ENCODE data around the gene CCDC68. TPM values are rescaled to one million over a fixed set of nuclear protein-coding genes. Genes with fewer than 3 reads are reported as not detected.

CCDC68 gene
- total RNA-seq, 1 experiment from 2014 or later = 6.9 TPM

DNA sequence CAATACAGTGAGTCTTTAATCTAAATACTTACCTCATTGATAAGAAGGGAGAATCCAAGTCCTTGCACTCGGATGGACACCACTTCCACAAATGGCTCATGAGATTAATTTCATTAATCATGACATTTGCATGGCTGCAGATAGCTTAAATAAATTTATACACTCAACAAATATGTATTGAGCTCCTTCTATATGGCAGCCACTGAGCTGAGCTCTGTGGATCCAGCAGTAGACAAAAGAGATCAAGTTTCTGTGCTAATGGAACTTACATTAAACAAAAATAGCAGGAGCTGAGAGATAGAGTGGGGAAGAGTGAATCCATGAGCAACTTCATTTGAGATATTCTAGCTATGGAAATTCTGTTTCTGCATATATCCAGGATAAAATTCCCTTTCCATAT, 86.6 kb downstream of the CCDC68 start:
- Histone ChIP-seq H3K27me3 (replicated peaks; ENCODE audit: control insufficient read depth, insufficient read depth, low read length) (no peaks in the 10 kb centered on the region), H3K4me1 (no peaks in the 10 kb centered on the region), H3K36me3 (ENCODE audit: control insufficient read depth, insufficient read depth, low read length) (no peaks in the 10 kb centered on the region), H3K4me3 (ENCODE audit: low read depth, low read length) (no peak overlapping the region), H3K9me3 (no peaks in the 10 kb centered on the region)
- Mint-ChIP-seq H3K9me3 (ENCODE audit: unreplicated experiment) (no peaks in the 10 kb centered on the region), H3K4me3 (ENCODE audit: unreplicated experiment) (no peak overlapping the region), H3K27ac (ENCODE audit: unreplicated experiment) (no peak overlapping the region), H3K36me3 (ENCODE audit: insufficient read depth, unreplicated experiment) (no peaks in the 10 kb centered on the region), H3K27me3 (ENCODE audit: insufficient read depth, unreplicated experiment) (no peaks in the 10 kb centered on the region), H3K4me1 (ENCODE audit: low read depth, unreplicated experiment) (no peaks in the 10 kb centered on the region)
- intact Hi-C loops (cut with micrococcal nuclease; ENCODE audit: unreplicated experiment) = no loop called here
- ChIA-PET CTCF (no interaction called here), POLR2A (no interaction called here)
- TF ChIP-seq, protein P1, sequence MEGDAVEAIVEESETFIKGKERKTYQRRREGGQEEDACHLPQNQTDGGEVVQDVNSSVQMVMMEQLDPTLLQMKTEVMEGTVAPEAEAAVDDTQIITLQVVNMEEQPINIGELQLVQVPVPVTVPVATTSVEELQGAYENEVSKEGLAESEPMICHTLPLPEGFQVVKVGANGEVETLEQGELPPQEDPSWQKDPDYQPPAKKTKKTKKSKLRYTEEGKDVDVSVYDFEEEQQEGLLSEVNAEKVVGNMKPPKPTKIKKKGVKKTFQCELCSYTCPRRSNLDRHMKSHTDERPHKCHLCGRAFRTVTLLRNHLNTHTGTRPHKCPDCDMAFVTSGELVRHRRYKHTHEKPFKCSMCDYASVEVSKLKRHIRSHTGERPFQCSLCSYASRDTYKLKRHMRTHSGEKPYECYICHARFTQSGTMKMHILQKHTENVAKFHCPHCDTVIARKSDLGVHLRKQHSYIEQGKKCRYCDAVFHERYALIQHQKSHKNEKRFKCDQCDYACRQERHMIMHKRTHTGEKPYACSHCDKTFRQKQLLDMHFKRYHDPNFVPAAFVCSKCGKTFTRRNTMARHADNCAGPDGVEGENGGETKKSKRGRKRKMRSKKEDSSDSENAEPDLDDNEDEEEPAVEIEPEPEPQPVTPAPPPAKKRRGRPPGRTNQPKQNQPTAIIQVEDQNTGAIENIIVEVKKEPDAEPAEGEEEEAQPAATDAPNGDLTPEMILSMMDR (IDR thresholded peaks at IDR 0.05; ENCODE audit: insufficient read depth in 1 of 2, low read depth in 1 of 2, low read length in 1 of 2, severe bottlenecking in 1 of 2, unreplicated experiment in 1 of 2) = no peak
- DNase-seq = no peak
- no TSS peak for BruUV-seq (replicated peaks)

DNA sequence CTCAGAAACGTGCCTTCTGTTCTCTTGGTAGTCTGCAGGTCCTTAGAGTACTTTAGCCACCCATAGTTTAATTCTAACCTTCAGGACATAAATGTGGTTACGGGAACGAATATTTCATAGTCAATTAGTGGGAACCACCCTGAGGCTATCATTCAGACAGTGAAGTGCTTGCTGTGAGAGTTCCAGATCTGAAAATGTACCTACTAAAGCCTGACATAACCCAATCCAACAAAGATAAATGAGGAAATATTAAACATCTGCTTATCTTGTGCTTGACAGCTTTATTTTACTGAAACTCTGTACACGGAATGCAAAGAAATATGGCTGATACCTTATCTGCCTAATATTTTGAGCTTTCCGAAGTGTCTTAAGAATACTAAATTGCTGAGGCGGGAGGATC, 88.0 kb downstream of the CCDC68 start:
- BruUV-seq (replicated peaks) = no TSS peak
- ChIA-PET CTCF (no interaction called here), POLR2A (no interaction called here)
- Mint-ChIP-seq H3K9me3 (ENCODE audit: unreplicated experiment) (no peaks in the 10 kb centered on the region), H3K27ac (ENCODE audit: unreplicated experiment) (no peak overlapping the region), H3K27me3 (ENCODE audit: insufficient read depth, unreplicated experiment) (no peaks in the 10 kb centered on the region), H3K36me3 (ENCODE audit: insufficient read depth, unreplicated experiment) (no peaks in the 10 kb centered on the region), H3K4me1 (ENCODE audit: low read depth, unreplicated experiment) (no peaks in the 10 kb centered on the region), H3K4me3 (ENCODE audit: unreplicated experiment) (no peak overlapping the region)
- Histone ChIP-seq H3K4me1 (no peaks in the 10 kb centered on the region), H3K27me3 (replicated peaks; ENCODE audit: control insufficient read depth, insufficient read depth, low read length) (no peaks in the 10 kb centered on the region), H3K4me3 (ENCODE audit: low read depth, low read length) (no peak overlapping the region), H3K9me3 (no peaks in the 10 kb centered on the region), H3K36me3 (ENCODE audit: control insufficient read depth, insufficient read depth, low read length) (no peaks in the 10 kb centered on the region)
- TF ChIP-seq, protein P1 (IDR thresholded peaks at IDR 0.05; ENCODE audit: insufficient read depth in 1 of 2, low read depth in 1 of 2, low read length in 1 of 2, severe bottlenecking in 1 of 2, unreplicated experiment in 1 of 2) = no peak
- intact Hi-C loops (cut with micrococcal nuclease; ENCODE audit: unreplicated experiment) = no loop called here
- no peak for DNase-seq

DNA sequence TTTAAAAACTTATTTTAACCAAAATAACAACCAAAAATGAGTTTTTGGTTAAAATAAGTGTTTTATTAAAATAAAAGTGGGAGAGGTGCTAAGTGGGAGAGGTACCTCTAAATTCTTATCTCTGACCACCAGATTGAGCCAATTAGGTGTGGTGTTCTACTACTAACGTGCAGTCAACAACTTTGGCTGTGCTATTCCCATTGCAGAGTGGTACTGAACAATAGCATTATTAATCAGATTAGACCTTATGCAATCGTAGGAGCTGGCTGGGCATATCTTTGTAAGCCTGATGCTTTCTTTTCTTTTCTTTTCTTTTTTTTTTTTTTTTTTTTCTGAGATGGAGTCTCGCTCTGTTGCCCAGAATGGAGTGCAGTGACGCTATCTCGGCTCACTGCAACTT, 92.1 kb downstream of the CCDC68 start:
- no peak overlapping the region for H3K4me3 Mint-ChIP-seq (ENCODE audit: unreplicated experiment)
- CTCF ChIA-PET = no interaction called here
- TF ChIP-seq, protein P1 (IDR thresholded peaks at IDR 0.05; ENCODE audit: insufficient read depth in 1 of 2, low read depth in 1 of 2, low read length in 1 of 2, severe bottlenecking in 1 of 2, unreplicated experiment in 1 of 2) = no peak

More for the DNA sequence above, 92.1 kb downstream of the CCDC68 start:
- DNase-seq = no peak
- Histone ChIP-seq H3K9me3 (no peaks in the 10 kb centered on the region), H3K4me1 (no peaks in the 10 kb centered on the region), H3K27me3 (replicated peaks; ENCODE audit: control insufficient read depth, insufficient read depth, low read length) (no peaks in the 10 kb centered on the region), H3K36me3 (ENCODE audit: control insufficient read depth, insufficient read depth, low read length) (no peaks in the 10 kb centered on the region), H3K4me3 (ENCODE audit: low read depth, low read length) (no peak overlapping the region)
- POLR2A ChIA-PET = no interaction called here
- H3K9me3 Mint-ChIP-seq (ENCODE audit: unreplicated experiment) = no peaks in the 10 kb centered on the region
- H3K36me3 Mint-ChIP-seq (ENCODE audit: insufficient read depth, unreplicated experiment) = no peaks in the 10 kb centered on the region
- H3K27me3 Mint-ChIP-seq (ENCODE audit: insufficient read depth, unreplicated experiment) = no peaks in the 10 kb centered on the region
- intact Hi-C loops (cut with micrococcal nuclease; ENCODE audit: unreplicated experiment) = no loop called here
- H3K27ac Mint-ChIP-seq (ENCODE audit: unreplicated experiment) = no peak overlapping the region
- H3K4me1 Mint-ChIP-seq (ENCODE audit: low read depth, unreplicated experiment) = no peaks in the 10 kb centered on the region
- BruUV-seq (replicated peaks) = no TSS peak

Measured in Caco-2 (cell line).